Measurements from ENCODE around the gene STK25. TPM values are rescaled to one million over a fixed set of nuclear protein-coding genes. Genes with fewer than 3 reads are reported as not detected.

The STK25 gene
- total and polyA plus RNA-seq, 2 donors (not counting 3 experiments of a cell fraction or from before 2014, with no cell fraction given), result 286 to 715 TPM

DNA sequence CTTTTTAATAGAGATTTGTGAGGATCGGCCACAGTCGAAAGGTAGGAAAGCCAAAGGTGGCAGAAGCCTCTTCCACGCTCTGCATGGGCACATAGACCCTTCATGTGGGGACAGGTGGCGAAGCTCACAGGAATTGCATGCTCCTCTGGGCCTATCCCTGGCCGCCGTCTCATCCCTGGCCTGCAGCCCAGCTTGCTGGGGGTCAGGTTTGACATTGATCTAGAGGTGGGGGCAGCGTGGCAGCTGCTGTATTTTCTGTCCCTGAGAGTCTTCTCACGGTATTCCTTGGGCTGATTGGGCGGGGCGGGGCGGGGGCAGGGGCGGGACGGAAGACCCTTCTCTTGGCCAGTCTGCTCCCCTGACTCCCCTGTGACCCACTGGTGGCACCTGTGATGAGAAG is 48.9 kb downstream of the STK25 start:
- Histone ChIP-seq H3K4me2 (ENCODE audit: insufficient read depth, low read length) (no peak overlapping the region), H3K36me3 (ENCODE audit: control insufficient read depth in 2 of 2, extremely low read depth in 1 of 2, insufficient read depth in 2 of 2, low read length in 2 of 2) (no peaks in the 10 kb centered on the region), H3K27me3 (ENCODE audit: control insufficient read depth in 2 of 2, insufficient read depth in 2 of 2, low read length in 2 of 2) (no peaks in the 10 kb centered on the region), H3K27ac (ENCODE audit: insufficient read depth, low read depth, low read length) (no peak overlapping the region), H3K4me3 (replicated peaks in 1 of 3; ENCODE audit: insufficient read depth in 1 of 3, low read depth in 1 of 3, low read length in 3 of 3) (no peak overlapping the region), H3K9ac (replicated peaks; ENCODE audit: extremely low read depth, insufficient read depth, low read length) (no peak overlapping the region), H3K9me1 (replicated peaks; ENCODE audit: control insufficient read depth, extremely low read depth, insufficient read depth, low read length) (no peaks in the 10 kb centered on the region), H3K4me1 (ENCODE audit: control insufficient read depth, extremely low read depth, insufficient read depth, low read length) (no peaks in the 10 kb centered on the region), H3K79me2 (ENCODE audit: control insufficient read depth, insufficient read depth, low read length) (no peaks in the 10 kb centered on the region), H4K20me1 (replicated peaks; ENCODE audit: control insufficient read depth, extremely low read depth, insufficient read depth, low read length) (no peaks in the 10 kb centered on the region), H2AFZ (ENCODE audit: low read depth, low read length) (no peak overlapping the region), H3K9me3 (replicated peaks; ENCODE audit: control insufficient read depth, insufficient read depth, low read length) (no peaks in the 10 kb centered on the region)
- no TSS peak for BruUV-seq (replicated peaks)
- FAIRE-seq (no peak), DNase-seq (ENCODE audit: low read depth, low spot score) (no peak)
- ChIA-PET POLR2A (no interaction called here), CTCF (no interaction called here)
- intact Hi-C loops (cut with micrococcal nuclease), result loop anchor here (5.0 kb wide), 1 partner anchor 77 kb away; no protein-coding TSS in a partner anchor
- dilution Hi-C loops (cut with MboI; ENCODE audit: extremely low pct_ligation_motif_present, low sequenced_read_pairs), result no loop called here
- TF ChIP-seq EZH2 (IDR thresholded peaks at IDR 0.05; ENCODE audit: borderline replicate concordance, low read depth, low read length, severe bottlenecking) (no peak), POLR2AphosphoS5 (IDR thresholded peaks at IDR 0.05; ENCODE audit: insufficient read depth, low read depth, low read length) (no peak), JUN (IDR thresholded peaks at IDR 0.05; ENCODE audit: borderline replicate concordance, insufficient read depth, insufficient read length, low read depth) (no peak), POLR2A (IDR thresholded peaks at IDR 0.05; ENCODE audit: low read depth, low read length) (no peak), FOS (IDR thresholded peaks at IDR 0.05; ENCODE audit: borderline replicate concordance, insufficient read depth, low read length) (no peak), MYC (IDR thresholded peaks at IDR 0.05; ENCODE audit: low read depth, low read length) (no peak), GATA2 (IDR thresholded peaks at IDR 0.05; ENCODE audit: insufficient read depth, insufficient read length, low read depth, low read length) (no peak)
- TF ChIP-seq, protein P1, sequence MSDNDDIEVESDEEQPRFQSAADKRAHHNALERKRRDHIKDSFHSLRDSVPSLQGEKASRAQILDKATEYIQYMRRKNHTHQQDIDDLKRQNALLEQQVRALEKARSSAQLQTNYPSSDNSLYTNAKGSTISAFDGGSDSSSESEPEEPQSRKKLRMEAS (IDR thresholded peaks at IDR 0.05; ENCODE audit: insufficient read depth, insufficient read length), result no peak
- TF ChIP-seq, protein P2, sequence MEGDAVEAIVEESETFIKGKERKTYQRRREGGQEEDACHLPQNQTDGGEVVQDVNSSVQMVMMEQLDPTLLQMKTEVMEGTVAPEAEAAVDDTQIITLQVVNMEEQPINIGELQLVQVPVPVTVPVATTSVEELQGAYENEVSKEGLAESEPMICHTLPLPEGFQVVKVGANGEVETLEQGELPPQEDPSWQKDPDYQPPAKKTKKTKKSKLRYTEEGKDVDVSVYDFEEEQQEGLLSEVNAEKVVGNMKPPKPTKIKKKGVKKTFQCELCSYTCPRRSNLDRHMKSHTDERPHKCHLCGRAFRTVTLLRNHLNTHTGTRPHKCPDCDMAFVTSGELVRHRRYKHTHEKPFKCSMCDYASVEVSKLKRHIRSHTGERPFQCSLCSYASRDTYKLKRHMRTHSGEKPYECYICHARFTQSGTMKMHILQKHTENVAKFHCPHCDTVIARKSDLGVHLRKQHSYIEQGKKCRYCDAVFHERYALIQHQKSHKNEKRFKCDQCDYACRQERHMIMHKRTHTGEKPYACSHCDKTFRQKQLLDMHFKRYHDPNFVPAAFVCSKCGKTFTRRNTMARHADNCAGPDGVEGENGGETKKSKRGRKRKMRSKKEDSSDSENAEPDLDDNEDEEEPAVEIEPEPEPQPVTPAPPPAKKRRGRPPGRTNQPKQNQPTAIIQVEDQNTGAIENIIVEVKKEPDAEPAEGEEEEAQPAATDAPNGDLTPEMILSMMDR (IDR thresholded peaks at IDR 0.05; ENCODE audit: extremely low read depth in 1 of 2, insufficient read depth in 1 of 2, low read depth in 1 of 2, low read length in 2 of 2), result no peak
